ENCODE data around the gene CD70.
"Not testable (repeated sequence)": the region's sequence is repeated elsewhere in the genome, so short reads cannot be mapped to it uniquely, and the experiment has no call there.

The CD70 gene

GRCh38 chr19:6589711-6590257 lies 1.2 kb downstream of the CD70 start:
- no peak overlapping the region for H3K27ac ChIP-seq
- TF ChIP-seq, protein P1, sequence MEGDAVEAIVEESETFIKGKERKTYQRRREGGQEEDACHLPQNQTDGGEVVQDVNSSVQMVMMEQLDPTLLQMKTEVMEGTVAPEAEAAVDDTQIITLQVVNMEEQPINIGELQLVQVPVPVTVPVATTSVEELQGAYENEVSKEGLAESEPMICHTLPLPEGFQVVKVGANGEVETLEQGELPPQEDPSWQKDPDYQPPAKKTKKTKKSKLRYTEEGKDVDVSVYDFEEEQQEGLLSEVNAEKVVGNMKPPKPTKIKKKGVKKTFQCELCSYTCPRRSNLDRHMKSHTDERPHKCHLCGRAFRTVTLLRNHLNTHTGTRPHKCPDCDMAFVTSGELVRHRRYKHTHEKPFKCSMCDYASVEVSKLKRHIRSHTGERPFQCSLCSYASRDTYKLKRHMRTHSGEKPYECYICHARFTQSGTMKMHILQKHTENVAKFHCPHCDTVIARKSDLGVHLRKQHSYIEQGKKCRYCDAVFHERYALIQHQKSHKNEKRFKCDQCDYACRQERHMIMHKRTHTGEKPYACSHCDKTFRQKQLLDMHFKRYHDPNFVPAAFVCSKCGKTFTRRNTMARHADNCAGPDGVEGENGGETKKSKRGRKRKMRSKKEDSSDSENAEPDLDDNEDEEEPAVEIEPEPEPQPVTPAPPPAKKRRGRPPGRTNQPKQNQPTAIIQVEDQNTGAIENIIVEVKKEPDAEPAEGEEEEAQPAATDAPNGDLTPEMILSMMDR (conservative IDR thresholded peaks at IDR 0.05): no peak

DNA sequence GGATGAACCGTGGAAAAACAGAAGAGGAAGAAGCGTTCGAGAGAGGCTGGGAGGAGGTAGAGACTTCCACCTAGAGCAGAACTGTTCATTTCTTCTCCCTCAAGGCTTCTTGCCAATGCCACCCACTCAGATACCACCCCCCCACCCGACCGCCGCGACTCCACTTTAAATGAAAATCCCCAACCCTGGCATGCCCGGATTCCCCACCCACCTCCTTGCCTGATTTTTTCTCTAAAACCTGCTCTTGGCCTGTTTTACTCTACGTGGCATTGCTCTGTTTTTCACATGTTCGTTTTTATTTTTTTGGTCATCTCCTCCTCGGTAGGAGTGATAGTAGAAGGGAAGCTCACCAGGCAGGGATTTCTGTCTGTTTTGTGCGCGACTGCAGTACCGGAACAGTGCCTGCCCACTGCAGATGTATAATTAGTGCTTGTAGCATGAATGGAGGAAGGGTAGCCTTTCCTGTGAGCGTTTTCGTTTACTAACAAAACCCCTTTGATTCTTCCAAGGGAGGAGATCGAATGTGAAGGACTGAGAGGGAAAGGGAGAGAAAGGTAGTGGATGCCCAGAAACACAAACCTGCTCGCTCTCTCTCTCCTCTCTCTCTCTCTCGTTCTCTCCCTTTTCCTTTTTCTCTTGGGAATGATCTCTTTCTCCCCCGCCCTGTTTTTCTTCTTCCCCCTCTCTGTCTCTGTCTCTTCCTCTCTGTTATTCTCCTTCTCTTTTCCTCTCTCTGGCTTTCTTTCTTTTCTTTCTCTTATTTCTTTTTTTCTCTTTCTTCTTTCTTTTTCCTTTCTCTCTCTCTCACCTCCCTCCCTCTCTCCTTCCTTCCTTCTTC lies 2.2 kb downstream of the CD70 start:
- no peak overlapping the region for H3K27ac ChIP-seq
- TF ChIP-seq, protein P1 (conservative IDR thresholded peaks at IDR 0.05): no peak

GRCh38 chr19:6587998-6588507 lies 2.9 kb downstream of the CD70 start:
- no peak overlapping the region for H3K27ac ChIP-seq
- TF ChIP-seq, protein P1 (conservative IDR thresholded peaks at IDR 0.05): no peak

DNA sequence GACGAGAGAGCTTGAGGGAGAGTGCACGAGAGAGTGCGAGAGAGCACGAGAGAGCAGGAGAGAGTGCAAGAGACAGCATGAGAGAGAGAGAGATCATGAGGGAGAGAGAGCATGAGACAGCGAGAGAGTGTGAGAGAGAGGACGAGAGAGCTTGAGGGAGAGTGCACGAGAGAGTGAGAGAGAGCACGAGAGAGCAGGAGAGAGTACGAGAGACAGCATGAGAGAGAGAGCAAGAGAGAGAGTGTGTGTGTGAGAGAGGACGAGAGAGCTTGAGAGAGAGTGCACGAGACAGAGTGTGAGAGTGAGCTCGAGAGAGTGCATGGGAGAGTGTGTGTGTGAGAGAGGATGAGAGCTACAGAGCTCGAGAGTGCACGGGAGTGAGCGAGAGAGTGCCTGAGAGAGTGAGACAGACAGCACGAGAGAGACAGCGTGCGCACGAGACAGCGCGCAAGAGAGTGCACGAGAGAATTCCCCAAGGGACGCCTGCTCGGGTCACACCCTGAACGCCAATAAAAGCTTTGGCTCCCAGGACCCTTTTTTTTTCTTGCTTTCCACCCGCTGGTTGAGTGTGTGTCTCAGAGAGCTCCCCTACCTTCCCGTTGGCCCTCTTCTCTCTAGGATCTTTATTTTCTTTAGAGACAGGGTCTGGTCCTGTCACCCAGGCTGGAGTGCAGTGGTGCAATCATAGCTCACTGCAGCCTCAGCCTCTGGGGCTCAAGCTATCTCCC lies 3.7 kb downstream of the CD70 start:
- no peak overlapping the region for H3K27ac ChIP-seq
- TF ChIP-seq, protein P1 (conservative IDR thresholded peaks at IDR 0.05): no peak

GRCh38 chr19:6586726-6587092 lies 4.2 kb downstream of the CD70 start:
- TF ChIP-seq, protein P1 (conservative IDR thresholded peaks at IDR 0.05): no peak
- no peak overlapping the region for H3K27ac ChIP-seq

GRCh38 chr19:6586056-6586455 lies 4.9 kb downstream of the CD70 start:
- H3K27ac ChIP-seq: no peak overlapping the region
- TF ChIP-seq, protein P1 (conservative IDR thresholded peaks at IDR 0.05): no peak

- not testable (repeated sequence) for H3K27ac ChIP-seq
Measured at GRCh38 chr19:6582515-6583484, 8.2 kb downstream of the CD70 start.

Measured in VCaP (cell line).